DND-41 (cell line): ENCODE measurements around the gene TBC1D14.

ENCODE experiments used
- ATAC-seq: fragments of 200-7000 bp; cut with Tn5 transposase; 3 replicates; pipeline ENCODE4 v1.9.1; 2021; ENCODE audit warnings: low read depth; ENCODE audit not compliant: insufficient read depth
- DNase-seq: peaks from one replicate; pipeline ENCODE4 v3.0.0-alpha.2; 2020
- H2AFZ ChIP-seq: 2 replicates; pipeline ENCODE4 v1.6.0; 2012; ENCODE audit warnings: low read depth, low read length
- H3K27ac ChIP-seq: 2 replicates; pipeline ENCODE4 v1.5.1; 2012; ENCODE audit warnings: low read length, inconsistent platforms
- H3K27me3 ChIP-seq: fragments of 200-600 bp; sonication (generic); 2 replicates; pipeline ENCODE4 v1.6.0; 2012; ENCODE audit warnings: low read length, mild to moderate bottlenecking, inconsistent platforms; ENCODE audit not compliant: insufficient read depth, poor library complexity
- H3K36me3 ChIP-seq: 2 replicates; pipeline ENCODE4 v1.5.1; 2012; ENCODE audit warnings: low read length, inconsistent platforms; ENCODE audit not compliant: insufficient read depth
- H3K4me1 ChIP-seq: 2 replicates; pipeline ENCODE4 v1.5.1; 2012; ENCODE audit warnings: mild to moderate bottlenecking, low read length; ENCODE audit not compliant: insufficient read depth
- H3K4me2 ChIP-seq: 2 replicates; pipeline ENCODE4 v1.6.0; 2012; ENCODE audit warnings: mild to moderate bottlenecking, moderate library complexity, low read length, inconsistent platforms; ENCODE audit not compliant: insufficient read depth
- H3K4me3 ChIP-seq, 2 experiments: fragments of 200-600 bp in 1 of 2; shearing (Covaris generic) in 1 of 2; 2 replicates each; pipeline ENCODE4 v1.5.1; 2012 to 2016; ENCODE audit warnings: inconsistent platforms in 2 of 2, low read length in 2 of 2, mild to moderate bottlenecking in 2 of 2, low read depth in 1 of 2, moderate library complexity in 1 of 2
- H3K79me2 ChIP-seq: 2 replicates; pipeline ENCODE4 v1.6.0; 2012; ENCODE audit warnings: low read length, inconsistent platforms; ENCODE audit not compliant: insufficient read depth
- H3K9ac ChIP-seq: 2 replicates; pipeline ENCODE4 v1.6.0; 2012; ENCODE audit warnings: low read depth, mild to moderate bottlenecking, inconsistent platforms, low read length, moderate library complexity
- H3K9me3 ChIP-seq: 2 replicates; pipeline ENCODE4 v1.5.1; 2012; ENCODE audit warnings: low read length, moderate library complexity, mild to moderate bottlenecking, inconsistent platforms; ENCODE audit not compliant: insufficient read depth, severe bottlenecking
- H4K20me1 ChIP-seq: 2 replicates; pipeline ENCODE4 v1.6.0; 2012; ENCODE audit warnings: low read length; ENCODE audit not compliant: insufficient read depth
- CTCF ChIP-seq: IDR thresholded peaks from 2 replicates; pipeline ENCODE4 v1.5.1; 2012; ENCODE audit warnings: borderline replicate concordance, low read length, moderate library complexity, mild to moderate bottlenecking; ENCODE audit not compliant: poor library complexity, severe bottlenecking; ENCODE audit errors: extremely low read depth
- EZH2 ChIP-seq: IDR thresholded peaks from 3 replicates; pipeline ENCODE4 v1.6.1; 2012; ENCODE audit warnings: borderline replicate concordance, low read depth, mild to moderate bottlenecking, moderate library complexity, low read length, inconsistent platforms; ENCODE audit not compliant: severe bottlenecking

Gene TBC1D14

GRCh38 chr4:7025040-7025602 lies 115.5 kb downstream of the TBC1D14 start:
- no peaks in the 10 kb centered on the region for H3K9me3 ChIP-seq
- no peaks in the 10 kb centered on the region for H3K79me2 ChIP-seq
- H3K36me3 ChIP-seq = peaks cover 76% of the 10 kb centered on the region
- no peaks in the 10 kb centered on the region for H3K27me3 ChIP-seq
- H4K20me1 ChIP-seq = peaks cover 19% of the 10 kb centered on the region
- no peak overlapping the region for H3K27ac ChIP-seq
- no peak for ATAC-seq
- no peak overlapping the region for H3K4me2 ChIP-seq
- DNase-seq = no peak
- H3K9ac ChIP-seq = no peak overlapping the region
- no peaks in the 10 kb centered on the region for H3K4me1 ChIP-seq
- no peak overlapping the region for H2AFZ ChIP-seq
- TF ChIP-seq EZH2 (no peak), CTCF (no peak)
- no peak overlapping the region for H3K4me3 ChIP-seq

GRCh38 chr4:7026107-7026506 lies 116.5 kb downstream of the TBC1D14 start:
- Histone ChIP-seq H3K36me3 (peaks cover 78% of the 10 kb centered on the region), H3K9ac (no peak overlapping the region), H3K9me3 (no peaks in the 10 kb centered on the region), H3K4me3 (no peak overlapping the region), H3K4me1 (no peaks in the 10 kb centered on the region), H4K20me1 (peaks cover 23% of the 10 kb centered on the region), H3K79me2 (no peaks in the 10 kb centered on the region), H3K27me3 (no peaks in the 10 kb centered on the region), H3K4me2 (no peak overlapping the region), H3K27ac (no peak overlapping the region), H2AFZ (no peak overlapping the region)
- DNase-seq = no peak
- TF ChIP-seq EZH2 (no peak), CTCF (no peak)
- no peak for ATAC-seq

- H3K4me1 ChIP-seq = no peaks in the 10 kb centered on the region
- H3K4me2 ChIP-seq = no peak overlapping the region
- peaks cover 82% of the 10 kb centered on the region for H3K36me3 ChIP-seq
- no peak overlapping the region for H2AFZ ChIP-seq
- H3K9me3 ChIP-seq = no peaks in the 10 kb centered on the region
- no peak overlapping the region for H3K4me3 ChIP-seq
- no peaks in the 10 kb centered on the region for H3K27me3 ChIP-seq
- no peak for TF ChIP-seq EZH2
- TF ChIP-seq CTCF = no peak
- H4K20me1 ChIP-seq = peaks cover 32% of the 10 kb centered on the region
- no peak for ATAC-seq
- no peak overlapping the region for H3K9ac ChIP-seq
- no peak overlapping the region for H3K27ac ChIP-seq
- no peaks in the 10 kb centered on the region for H3K79me2 ChIP-seq
- DNase-seq = no peak
Measured at GRCh38 chr4:7027284-7027683, 117.7 kb downstream of the TBC1D14 start.

- peaks cover 79% of the 10 kb centered on the region for H3K36me3 ChIP-seq
- H3K27ac ChIP-seq = no peak overlapping the region
- H3K9ac ChIP-seq = no peak overlapping the region
- no peaks in the 10 kb centered on the region for H3K79me2 ChIP-seq
- H3K27me3 ChIP-seq = no peaks in the 10 kb centered on the region
- peaks cover 32% of the 10 kb centered on the region for H4K20me1 ChIP-seq
- H3K4me2 ChIP-seq = no peak overlapping the region
- no peaks in the 10 kb centered on the region for H3K9me3 ChIP-seq
- TF ChIP-seq EZH2 = no peak
- TF ChIP-seq CTCF = no peak
- no peak for ATAC-seq
- no peak overlapping the region for H3K4me3 ChIP-seq
- no peaks in the 10 kb centered on the region for H3K4me1 ChIP-seq
- H2AFZ ChIP-seq = no peak overlapping the region
- DNase-seq = no peak
Measured at GRCh38 chr4:7027913-7028312, 118.3 kb downstream of the TBC1D14 start.
